Stimulated activated CD8-positive, alpha-beta memory T cell treated with anti-CD3 and anti-CD28 coated beads, Interleukin-7, amount 100 ng/mL, for 48 hours (primary cell): Measurements from ENCODE around the gene IQSEC3.
"Not testable (repeated sequence)": the region's sequence is repeated elsewhere in the genome, so short reads cannot be mapped to it uniquely, and the experiment has no call there.

Experiments used
- DNase-seq, 2 donors: peaks; one replicate each; pipeline ENCODE4 v3.0.0-alpha.2; 2020; ENCODE audit warnings: low read depth in 1 of 2; ENCODE audit errors: extremely low read depth in 1 of 2

Gene IQSEC3

DNA sequence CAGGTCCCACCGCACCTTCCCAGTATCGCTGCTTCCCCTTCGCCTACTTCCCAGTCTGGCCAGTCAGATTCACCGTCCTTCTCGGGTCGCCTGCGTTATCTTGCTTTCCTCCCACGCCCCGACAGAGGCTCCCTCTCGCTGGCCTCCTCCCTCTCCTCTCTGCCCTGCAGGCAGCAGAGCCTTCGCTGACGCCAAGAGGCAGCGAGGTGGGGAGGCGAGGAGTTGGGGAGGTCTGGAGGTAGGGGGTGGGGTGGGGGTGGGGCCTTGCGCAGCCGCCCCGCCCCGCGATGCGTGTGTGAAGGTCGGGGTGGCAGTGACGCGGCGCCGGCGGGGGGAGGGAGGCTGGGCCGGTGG, at the start of gene IQSEC3:
IQSEC3 (plus strand) TSS at position 340 of the 354 bp plus-strand sequence. CDS start 116 bp downstream, outside the sequence.
- not testable (repeated sequence) for DNase-seq

- not testable (repeated sequence) for DNase-seq
These were observed 48.9 kb upstream of the IQSEC3 start for GRCh38 chr12:17370-18340.

DNA sequence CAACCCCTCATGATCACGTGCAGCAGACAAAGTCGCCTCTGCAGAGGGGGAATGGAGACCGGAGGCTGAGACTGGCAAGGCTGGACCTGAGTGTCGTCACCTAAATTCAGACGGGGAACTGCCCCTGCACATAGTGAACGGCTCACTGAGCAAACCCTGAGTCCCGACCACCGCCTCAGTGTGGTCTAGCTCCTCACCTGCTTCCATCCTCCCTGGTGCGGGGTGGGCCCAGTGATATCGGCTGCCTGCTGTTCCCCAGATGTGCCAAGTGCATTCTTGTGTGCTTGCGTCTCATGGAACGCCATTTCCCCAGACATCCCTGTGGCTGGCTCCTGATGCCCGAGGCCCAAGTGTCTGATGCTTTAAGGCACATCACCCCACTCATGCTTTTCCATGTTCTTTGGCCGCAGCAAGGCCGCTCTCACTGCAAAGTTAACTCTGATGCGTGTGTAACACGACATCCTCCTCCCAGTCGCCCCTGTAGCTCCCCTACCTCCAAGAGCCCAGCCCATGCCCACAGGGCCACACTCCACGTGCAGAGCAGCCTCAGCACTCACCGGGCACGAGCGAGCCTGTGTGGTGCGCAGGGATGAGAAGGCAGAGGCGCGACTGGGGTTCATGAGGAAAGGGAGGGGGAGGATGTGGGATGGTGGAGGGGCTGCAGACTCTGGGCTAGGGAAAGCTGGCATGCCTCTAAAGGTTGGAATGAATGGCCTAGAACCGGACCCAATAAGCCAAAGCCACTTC, 47.6 kb upstream of the IQSEC3 start:
- DNase-seq, result not testable (repeated sequence)

DNA sequence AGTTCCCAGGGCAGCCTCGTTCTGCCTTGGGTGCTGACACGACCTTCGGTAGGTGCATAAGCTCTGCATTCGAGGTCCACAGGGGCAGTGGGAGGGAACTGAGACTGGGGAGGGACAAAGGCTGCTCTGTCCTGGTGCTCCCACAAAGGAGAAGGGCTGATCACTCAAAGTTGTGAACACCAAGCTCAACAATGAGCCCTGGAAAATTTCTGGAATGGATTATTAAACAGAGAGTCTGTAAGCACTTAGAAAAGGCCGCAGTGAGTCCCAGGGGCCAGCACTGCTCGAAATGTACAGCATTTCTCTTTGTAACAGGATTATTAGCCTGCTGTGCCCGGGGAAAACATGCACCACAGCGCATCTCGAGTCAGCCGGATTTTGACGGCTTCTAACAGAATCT, 46.7 kb upstream of the IQSEC3 start:
- DNase-seq, result not testable (repeated sequence)

DNA sequence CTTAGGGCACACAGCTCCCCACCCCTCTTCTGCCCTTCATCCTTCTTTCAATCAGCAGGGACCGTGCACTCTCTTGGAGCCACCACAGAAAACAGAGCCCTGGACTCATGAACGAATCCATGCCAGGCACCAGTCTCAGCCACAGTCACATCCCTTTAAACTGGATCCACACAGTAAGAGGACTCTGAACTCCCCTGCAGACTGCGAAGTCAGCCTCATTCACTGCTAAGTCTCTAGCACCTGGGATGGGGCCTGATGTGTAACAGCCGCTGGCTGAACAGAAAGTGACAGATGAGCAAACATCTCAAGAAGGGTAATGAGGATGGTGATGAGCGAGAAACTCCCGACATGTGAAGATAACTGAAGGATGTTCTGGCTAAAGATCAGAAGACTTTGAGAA, 45.8 kb upstream of the IQSEC3 start:
- DNase-seq, result no peak

- peak in 1 of 2 donors; percentile 13 for DNase-seq
These were observed 45.0 kb upstream of the IQSEC3 start for GRCh38 chr12:21301-22189.

DNA sequence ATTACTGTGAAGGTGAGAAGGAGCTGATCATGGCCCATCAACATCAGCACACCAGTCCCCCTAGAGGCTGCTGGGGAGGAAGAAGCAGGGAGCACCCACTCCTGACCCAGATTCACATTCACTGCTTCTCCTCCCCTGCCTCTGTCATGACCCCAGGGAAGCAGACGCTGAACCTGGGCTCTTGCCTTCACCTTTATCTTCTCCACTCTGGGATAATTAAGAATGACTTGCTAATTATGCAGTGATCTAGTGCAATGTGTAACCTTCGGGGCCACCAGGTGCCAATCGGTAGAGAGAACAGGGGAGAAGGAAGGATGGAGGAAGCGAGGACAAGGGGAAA, 44.4 kb upstream of the IQSEC3 start:
- DNase-seq, result no peak

DNA sequence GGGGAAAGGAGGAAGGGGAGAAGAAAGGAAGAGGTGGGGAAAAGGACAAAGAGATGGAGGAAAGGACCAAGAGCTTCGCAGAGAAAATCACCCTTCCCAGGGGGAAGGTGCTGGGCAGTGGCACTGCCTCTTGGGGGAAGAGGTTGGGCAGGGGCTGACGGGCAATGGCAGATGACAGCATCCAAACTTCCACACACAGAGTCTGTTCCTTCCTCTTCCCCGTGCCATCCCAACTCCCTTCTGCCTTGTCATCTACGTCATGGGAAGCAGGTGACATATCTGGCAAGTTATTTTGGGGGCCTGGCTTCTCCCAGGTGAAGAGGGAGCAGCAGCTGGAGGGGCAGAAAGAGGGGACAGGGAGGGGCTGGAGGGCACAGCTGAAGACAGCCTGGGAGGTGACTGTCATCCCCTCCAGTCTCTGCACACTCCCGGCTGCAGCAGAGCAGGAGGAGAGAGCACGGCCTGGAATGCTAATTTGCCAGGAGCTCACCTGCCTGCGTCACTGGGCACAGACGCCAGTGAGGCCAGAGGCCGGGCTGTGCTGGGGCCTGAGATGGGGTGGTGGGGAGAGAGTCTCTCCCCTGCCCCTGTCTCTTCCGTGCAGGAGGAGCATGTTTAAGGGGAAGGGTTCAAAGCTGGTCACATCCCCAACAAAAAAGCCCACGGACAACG, 43.9 kb upstream of the IQSEC3 start:
- no peak for DNase-seq

DNA sequence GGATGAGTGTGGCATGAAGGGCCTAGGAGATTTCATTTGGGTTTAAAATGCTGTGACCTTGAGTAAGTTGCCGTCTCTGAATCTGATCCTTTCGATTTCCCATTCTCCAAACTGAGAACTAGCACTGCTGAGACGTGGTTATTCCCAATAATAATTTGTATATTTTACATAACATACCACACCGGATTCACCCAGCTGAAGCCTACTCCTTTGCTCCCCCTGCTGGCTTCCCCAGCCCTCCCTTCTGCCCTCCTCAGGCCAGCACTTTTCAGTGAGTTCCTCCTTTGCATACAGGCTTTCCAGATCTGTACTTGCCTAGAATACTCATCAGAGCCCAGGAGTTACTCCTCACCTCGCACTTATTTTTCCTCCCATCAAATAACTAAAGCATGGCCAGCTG, 38.7 kb upstream of the IQSEC3 start:
- not testable (repeated sequence) for DNase-seq

DNA sequence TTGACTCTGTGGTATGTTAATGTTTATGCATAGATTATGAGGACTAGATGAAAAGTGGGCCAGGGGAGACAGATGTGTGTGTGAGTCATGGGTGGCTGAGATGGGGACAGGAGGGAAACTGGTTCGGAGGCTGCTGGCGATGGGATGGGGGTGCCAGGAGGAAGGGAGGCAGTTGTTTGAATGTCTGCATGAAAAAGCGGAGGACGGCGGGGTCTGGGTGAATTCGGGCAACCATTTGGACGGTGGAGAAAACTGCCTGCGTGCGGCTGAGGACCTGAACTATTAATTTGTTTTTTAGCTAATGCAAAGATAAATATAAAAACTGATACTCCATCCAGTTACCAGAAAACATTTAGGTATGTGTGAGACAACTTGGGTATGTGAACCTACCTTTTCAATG, 27.8 kb upstream of the IQSEC3 start:
- not testable (repeated sequence) for DNase-seq

DNA sequence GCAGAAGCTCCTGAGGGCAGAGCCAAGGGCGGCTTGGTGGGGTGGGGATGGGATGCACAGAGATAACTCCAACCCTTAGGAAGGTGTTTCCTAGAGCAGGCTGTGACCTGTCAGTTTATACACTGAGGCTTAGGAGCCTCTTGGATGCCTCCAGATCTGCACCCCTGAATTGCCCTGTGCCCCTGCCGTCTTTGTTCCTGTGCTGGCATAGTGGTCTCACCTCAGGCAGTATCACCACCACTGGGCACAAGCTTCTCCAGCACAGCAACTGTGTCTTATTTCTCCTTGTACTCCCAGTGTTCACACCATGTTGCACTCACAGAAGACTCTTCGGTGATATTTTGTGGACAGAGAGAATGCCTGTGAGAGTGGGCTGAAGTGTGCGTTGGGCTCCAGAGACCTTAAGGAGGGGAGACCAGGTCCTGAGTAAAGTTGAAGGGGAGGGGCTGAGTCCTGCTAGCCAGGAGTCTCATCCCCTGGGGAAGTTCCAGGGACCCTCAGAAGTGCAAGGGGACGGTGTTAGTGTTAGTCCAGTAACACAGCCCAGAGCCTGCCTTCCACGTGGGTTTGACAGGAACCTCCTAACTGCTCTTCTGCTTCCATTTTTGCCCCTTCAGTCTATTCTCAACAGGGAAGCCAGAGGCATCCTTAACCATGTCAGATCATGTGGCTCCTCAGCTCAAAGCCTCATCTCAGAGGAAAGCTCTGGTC, 26.9 kb upstream of the IQSEC3 start:
- DNase-seq, result not testable (repeated sequence)

DNA sequence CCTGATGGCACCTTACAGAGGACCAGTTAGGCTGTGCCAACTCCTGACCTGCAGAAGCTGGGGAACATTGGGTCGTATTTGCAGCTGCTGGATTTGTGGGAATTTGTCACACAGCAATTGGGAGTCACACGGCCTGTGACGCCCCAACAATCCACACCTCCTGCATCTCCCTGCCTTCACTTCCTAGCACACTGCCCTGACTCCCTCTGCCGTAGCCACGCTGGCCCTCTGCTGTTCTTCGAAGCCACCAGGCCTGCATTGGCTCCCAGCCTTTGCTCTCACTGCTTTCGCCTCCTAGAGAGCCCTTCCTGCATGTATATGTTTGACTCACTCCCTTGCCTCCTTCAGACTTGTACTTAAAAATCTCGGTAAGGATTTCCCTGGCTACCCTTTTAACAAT, 22.2 kb upstream of the IQSEC3 start:
- DNase-seq, result not testable (repeated sequence)

DNA sequence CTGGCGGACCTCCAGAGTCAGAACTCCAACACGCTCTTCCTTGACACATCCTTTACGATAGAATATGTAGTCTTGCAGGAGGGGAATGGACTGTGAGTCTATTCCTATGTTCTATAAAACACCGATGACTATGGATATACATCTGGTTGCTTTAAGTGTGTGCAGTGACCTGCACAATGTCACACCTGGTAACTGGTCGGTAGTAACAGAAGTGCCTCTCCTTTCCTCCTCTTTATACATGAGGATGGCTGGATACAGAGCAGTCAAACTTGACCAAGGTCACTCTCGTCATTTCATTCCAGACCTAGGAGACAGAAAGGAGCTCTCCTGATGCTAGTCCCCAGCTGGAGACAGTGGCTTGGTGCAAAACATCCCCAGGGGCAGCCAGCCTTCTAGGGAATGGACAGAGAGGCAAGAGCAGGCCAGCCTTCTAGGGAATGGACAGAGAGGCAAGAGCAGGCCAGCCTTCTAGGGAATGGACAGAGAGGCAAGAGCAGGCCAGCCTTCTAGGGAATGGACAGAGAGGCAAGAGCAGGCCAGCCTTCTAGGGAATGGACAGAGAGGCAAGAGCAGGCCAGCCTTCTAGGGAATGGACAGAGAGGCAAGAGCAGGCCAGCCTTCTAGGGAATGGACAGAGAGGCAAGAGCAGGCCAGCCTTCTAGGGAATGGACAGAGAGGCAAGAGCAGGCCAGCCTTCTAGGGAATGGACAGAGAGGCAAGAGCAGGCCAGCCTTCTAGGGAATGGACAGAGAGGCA, 21.2 kb upstream of the IQSEC3 start:
- not testable (repeated sequence) for DNase-seq

DNA sequence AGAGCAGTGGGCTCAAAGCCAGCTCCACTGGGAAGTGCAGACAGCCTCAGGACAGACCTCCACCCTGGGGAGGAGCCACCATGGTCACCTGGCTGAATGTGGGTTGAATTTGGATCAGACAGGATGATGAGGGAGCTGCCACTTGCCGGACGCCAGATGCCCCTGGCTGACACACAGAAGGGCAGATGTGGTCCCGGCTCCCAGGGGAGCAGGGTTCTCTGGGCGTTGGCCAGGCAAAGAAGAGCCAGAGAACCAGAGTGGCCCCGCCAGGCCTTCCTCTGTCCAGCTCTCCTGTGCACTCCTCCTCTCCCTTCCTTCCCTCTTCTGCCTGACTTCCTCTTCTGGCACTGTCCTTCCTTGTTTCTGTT, 20.6 kb upstream of the IQSEC3 start:
- not testable (repeated sequence) for DNase-seq

GRCh38 chr12:46542-46941, 20.0 kb upstream of the IQSEC3 start:
- DNase-seq, result not testable (repeated sequence)

DNA sequence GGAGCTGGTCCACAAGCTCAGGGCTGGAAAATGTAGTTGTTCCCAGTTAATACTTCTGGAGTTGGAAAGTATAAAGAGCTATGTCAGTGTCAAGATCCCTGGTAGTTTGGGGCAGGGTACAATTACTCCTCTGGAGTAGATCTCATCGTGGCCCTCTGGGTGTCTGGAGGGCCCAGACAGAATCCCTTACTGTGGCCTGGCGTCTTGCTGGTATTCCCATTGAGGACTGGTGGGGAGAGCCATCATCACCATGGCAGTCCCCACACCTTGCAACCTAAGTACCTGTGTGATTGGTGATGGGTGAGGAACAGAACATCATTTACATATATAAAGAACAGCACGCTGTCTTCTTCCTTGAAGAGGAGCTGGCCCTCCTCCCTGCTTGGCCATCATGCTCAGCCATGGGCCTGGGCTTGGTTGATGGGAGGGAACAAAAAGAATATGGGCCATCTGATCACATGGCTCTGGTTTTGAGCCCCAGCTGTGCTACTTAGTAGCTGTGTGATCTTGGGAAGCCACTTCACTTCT, 18.8 kb upstream of the IQSEC3 start:
- not testable (repeated sequence) for DNase-seq

GRCh38 chr12:49149-49548, 17.4 kb upstream of the IQSEC3 start:
- not testable (repeated sequence) for DNase-seq

DNA sequence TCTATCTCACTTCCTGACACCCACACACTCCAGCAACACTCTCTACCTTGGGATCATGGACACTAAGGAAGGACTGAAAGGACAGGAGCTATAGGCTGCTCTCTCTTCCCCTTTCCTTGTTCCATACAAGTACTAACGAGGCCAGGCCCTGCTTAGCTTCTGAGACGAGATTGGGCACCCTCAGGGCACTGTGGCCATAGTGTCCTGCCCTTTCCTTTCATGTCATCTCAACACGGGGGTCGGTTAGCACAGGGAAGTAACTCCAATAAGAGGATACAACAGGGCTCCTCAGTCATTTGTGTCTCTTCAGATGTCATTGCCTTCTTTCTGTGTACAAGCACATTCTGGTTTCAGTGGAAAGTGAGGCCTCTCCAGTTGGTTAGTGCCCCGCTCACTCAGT, 15.5 kb upstream of the IQSEC3 start:
- not testable (repeated sequence) for DNase-seq

DNA sequence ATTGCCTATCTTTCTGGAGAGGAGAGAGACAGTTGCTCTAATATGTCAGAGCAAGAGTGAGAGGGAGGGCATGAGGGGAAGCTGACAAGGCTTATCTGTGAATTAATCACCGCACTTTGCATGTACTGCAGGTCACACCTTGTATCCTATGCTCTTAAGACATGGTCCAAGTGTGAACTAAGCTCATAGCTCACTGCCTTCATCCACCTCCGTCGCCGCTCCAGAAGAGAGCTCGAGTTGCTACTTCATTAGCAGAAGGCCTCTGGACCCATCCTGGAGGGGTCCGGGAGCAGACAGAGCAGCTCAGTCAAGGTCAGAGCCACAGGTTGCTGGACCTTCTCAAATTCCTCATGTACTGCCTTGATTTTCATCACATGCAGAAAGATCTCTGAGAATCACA, 14.6 kb upstream of the IQSEC3 start:
- not testable (repeated sequence) for DNase-seq
